ENCODE results near the gene TACC2.
"Not testable (repeated sequence)": the region's sequence is repeated elsewhere in the genome, so short reads cannot be mapped to it uniquely, and the experiment has no call there.

TACC2 gene

GRCh38 chr10:121988361-121989324 is at the start of gene TACC2:
Gene TACC2 (plus strand): TSS chr10:121989163. CDS start chr10:122021982, 32,819 bp downstream.
- DNase-seq (ENCODE audit: low read depth, low spot score), result no peak

- DNase-seq (ENCODE audit: low read depth, low spot score), result no peak
These were observed 47.4 kb upstream of the TACC2 start for GRCh38 chr10:121941532-121941931.

- DNase-seq (ENCODE audit: low read depth, low spot score), result no peak
These were observed 46.1 kb upstream of the TACC2 start for GRCh38 chr10:121942749-121943416.

GRCh38 chr10:121947343-121948330 is 41.3 kb upstream of the TACC2 start:
- no peak for DNase-seq (ENCODE audit: low read depth, low spot score)

- no peak for DNase-seq (ENCODE audit: low read depth, low spot score)
These were observed 39.9 kb upstream of the TACC2 start for GRCh38 chr10:121949049-121949448.

- DNase-seq (ENCODE audit: low read depth, low spot score), result no peak
These were observed 39.5 kb upstream of the TACC2 start for GRCh38 chr10:121949451-121949850.

- no peak for DNase-seq (ENCODE audit: low read depth, low spot score)
These were observed 36.7 kb upstream of the TACC2 start for GRCh38 chr10:121952226-121952625.

- DNase-seq (ENCODE audit: low read depth, low spot score), result no peak
These were observed 32.6 kb upstream of the TACC2 start for GRCh38 chr10:121956111-121957061.

- DNase-seq (ENCODE audit: low read depth, low spot score), result no peak
These were observed 29.3 kb upstream of the TACC2 start for GRCh38 chr10:121959671-121960070.

GRCh38 chr10:121961456-121961855 is 27.5 kb upstream of the TACC2 start:
- DNase-seq (ENCODE audit: low read depth, low spot score), result no peak

- no peak for DNase-seq (ENCODE audit: low read depth, low spot score)
These were observed 23.0 kb upstream of the TACC2 start for GRCh38 chr10:121965996-121966395.

GRCh38 chr10:121969086-121969485 is 19.9 kb upstream of the TACC2 start:
- not testable (repeated sequence) for DNase-seq (ENCODE audit: low read depth, low spot score)

GRCh38 chr10:121974019-121974534 is 14.9 kb upstream of the TACC2 start:
- no peak for DNase-seq (ENCODE audit: low read depth, low spot score)

- DNase-seq (ENCODE audit: low read depth, low spot score), result peak; percentile 46
These were observed 14.2 kb upstream of the TACC2 start, which contains the start of gene NSMCE4A for GRCh38 chr10:121974535-121975294. Gene NSMCE4A (minus strand): TSS chr10:121975217. CDS start chr10:121975165, 52 bp downstream.

- DNase-seq (ENCODE audit: low read depth, low spot score), result no peak
These were observed 13.5 kb upstream of the TACC2 start for GRCh38 chr10:121975295-121976086.

- no peak for DNase-seq (ENCODE audit: low read depth, low spot score)
These were observed 12.4 kb upstream of the TACC2 start for GRCh38 chr10:121976607-121977006.

- no peak for DNase-seq (ENCODE audit: low read depth, low spot score)
These were observed 10.5 kb upstream of the TACC2 start for GRCh38 chr10:121978511-121978910.

- no peak for DNase-seq (ENCODE audit: low read depth, low spot score)
These were observed 7.6 kb upstream of the TACC2 start for GRCh38 chr10:121981346-121981745.
